ENCODE results near the gene ATP2B2.

The ATP2B2 gene

DNA sequence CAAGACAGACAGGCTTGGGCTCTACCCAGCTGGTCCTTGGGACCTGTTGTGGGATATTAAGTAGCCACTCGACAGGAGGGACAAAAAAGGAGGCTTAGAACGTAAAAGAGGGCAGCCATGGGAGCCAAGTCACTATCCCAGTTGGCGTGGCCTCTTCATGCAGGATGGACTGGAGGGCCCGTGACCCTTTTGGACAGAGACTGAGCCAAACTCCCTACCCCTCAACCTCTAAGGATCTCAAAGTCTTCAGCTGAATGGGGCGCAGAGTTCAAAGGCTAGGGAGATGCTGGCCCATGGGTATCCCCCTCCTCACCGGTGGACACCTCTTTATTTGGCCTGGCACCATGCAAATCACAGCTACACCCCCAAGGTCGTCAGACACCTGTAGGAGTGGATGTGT, 126.6 kb downstream of the ATP2B2 start:
- no peak for DNase-seq

- DNase-seq, result no peak
Measured at GRCh38 chr3:10378246-10378645, 127.1 kb downstream of the ATP2B2 start.

DNA sequence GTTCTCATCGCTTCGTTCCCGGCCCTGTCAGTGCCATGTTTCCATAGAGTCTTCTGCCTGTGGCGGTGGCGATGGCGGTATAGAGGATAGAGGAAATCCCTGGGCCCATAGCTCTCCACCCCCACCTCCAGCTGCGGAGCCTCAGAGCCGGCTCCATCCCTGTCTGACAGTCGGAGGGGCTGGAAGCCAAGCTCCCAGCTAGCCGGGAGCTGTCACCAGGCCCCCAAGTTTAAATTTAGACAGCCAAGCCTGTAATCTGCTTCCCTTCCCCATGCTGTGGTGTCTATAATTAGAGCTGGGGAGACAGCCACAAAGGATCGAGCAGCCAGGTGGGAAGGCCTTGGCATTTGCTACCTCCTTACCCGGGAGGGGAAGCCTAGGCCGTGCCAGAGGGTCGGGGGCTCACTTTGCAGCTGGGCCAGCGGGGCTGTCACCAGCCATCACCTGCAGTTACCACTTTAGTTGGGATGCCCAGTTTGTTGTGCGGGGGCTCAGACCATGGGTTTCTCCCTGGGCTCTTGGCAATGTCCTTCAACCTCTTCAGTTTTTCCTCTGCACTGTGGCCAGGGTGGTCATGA, 128.1 kb downstream of the ATP2B2 start:
- DNase-seq, result no peak

- no peak for DNase-seq
Measured at GRCh38 chr3:10376353-10376752, 129.0 kb downstream of the ATP2B2 start.

GRCh38 chr3:10375296-10376053, 129.9 kb downstream of the ATP2B2 start:
- no peak for DNase-seq

GRCh38 chr3:10374311-10374710, 131.1 kb downstream of the ATP2B2 start:
- peak; percentile 50 for DNase-seq

DNA sequence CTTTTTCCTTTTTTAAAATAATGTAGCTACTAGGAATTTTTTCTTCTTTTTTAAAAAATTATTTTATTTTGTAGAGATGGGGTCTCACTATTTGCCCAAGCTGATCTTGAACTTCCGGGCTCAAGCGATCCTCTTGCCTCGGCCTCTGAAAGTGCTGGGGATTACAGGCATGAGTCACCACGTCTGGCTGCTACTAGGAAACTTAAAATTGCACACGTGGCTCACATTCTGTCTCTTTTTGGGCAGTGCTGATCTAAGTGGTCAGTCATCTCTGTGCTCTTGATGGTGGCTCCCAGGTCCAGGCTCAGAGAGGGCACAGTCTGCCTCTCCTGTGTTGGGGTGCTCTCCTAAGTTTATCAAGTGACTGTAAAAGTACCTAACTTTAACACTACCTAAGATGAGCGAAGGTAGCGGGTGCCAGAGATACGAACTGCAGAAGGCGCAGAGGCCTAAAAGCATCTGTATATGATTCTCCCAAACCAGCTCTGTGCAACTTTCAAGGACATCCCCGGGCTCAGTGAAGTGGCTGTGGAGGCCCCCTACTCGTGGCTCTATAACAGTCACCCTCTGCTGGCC, 131.6 kb downstream of the ATP2B2 start:
- DNase-seq, result peak; percentile 79

DNA sequence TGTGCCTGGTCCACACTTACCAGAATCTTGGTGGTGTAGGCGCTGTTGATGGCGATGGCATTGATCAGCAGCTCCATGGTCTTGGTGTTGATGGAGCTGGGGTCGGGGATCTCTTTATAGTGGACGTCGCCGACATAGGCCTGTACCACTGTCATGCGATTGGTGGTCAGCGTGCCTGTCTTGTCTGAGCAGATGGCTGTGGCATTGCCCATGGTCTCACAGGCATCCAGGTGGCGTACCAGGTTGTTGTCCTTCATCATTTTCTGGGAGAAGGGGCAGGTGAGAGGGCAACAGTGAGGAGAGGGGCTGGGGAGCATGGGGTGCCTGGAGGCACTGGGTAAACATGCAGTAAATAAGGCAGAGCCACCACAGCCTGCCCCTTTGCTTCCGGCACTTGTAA, 133.6 kb downstream of the ATP2B2 start:
- DNase-seq, result no peak

- no peak for DNase-seq
Measured at GRCh38 chr3:10371167-10371566, 134.2 kb downstream of the ATP2B2 start.

- no peak for DNase-seq
Measured at GRCh38 chr3:10370429-10370828, 135.0 kb downstream of the ATP2B2 start.

DNA sequence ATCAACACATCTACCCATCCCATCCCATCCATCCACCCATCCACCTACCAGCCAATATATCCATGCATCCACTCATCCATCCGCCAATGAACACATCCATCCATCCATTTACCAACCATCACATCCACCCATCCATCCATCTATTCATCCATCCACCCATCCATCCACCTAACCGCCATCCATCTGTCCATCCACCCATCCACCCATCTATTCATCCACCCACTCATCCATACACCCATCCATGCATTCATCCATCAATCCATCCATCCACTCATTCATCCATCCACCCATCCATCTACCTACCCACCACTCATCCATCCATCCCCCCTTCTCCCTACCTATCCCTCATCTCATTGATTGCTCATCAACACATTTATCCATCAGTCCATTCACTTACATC, 136.9 kb downstream of the ATP2B2 start:
- no peak for DNase-seq

DNA sequence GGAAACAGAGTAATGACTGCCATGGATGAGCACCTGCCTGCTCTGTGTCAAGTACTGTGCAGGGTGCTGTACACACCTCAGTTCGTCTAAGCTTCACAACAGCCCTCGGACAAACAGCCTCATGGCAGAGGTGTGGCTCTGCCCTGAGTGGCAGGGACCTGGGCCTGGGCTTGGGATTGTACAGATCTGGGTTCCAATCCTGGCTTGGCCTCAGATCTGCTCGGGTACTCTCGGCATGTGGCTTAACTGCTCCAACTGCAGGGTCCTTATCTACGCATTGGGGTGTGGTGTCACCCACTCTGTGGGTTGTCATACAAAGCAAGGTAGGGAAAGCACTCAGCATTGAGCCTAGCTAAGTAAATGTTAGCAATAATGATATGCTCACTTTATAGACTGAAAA, 137.9 kb downstream of the ATP2B2 start:
- DNase-seq, result no peak

- peak; percentile 51 for DNase-seq
Measured at GRCh38 chr3:10366651-10367101, 138.7 kb downstream of the ATP2B2 start.

GRCh38 chr3:10365791-10366190, 139.6 kb downstream of the ATP2B2 start:
- no peak for DNase-seq

DNA sequence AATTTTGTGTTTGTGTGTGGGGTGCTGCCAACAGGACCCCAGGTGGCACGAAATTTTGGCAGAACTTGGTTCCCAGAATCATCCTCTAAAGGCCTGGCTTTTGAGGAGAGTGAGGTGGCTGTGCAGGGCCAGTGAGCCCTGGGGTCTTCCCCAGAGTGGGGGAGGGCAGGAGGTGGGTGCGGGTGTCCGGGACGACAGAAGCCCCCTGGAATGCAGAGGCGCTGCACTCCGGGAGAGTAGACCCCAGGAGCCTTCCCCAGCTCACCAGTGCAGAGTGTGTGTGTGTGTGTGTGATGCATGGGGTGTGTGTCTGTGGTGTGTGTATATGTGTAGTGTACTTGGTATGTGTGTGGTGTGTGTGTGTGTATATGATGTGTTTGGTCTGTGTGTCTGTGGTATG, 140.1 kb downstream of the ATP2B2 start:
- DNase-seq, result no peak

GRCh38 chr3:10364806-10365205, 140.6 kb downstream of the ATP2B2 start:
- no peak for DNase-seq

- no peak for DNase-seq
Measured at GRCh38 chr3:10363935-10364334, 141.5 kb downstream of the ATP2B2 start.

DNA sequence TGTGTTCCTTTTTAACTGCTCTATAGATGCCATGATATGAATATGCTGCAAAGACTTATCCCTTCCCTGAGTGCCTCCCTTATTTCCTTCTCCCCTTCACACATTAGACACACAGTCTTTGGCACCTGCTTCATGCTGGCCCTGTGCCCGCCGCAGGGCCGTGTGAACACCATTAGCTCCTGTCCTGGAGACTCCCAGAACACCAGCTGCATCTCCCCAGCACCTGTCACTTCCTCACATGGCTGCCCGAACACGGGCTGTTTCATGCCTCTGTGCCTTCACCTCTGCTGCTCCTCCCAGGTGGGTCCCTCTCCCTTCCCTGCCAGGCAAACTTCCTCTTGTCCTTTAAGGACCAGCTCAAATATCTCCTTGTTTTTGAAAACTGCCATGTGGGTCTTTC, 144.0 kb downstream of the ATP2B2 start:
- no peak for DNase-seq

- DNase-seq, result no peak
Measured at GRCh38 chr3:10360478-10360877, 144.9 kb downstream of the ATP2B2 start.

GRCh38 chr3:10359761-10360161, 145.6 kb downstream of the ATP2B2 start:
- DNase-seq, result no peak

DNA sequence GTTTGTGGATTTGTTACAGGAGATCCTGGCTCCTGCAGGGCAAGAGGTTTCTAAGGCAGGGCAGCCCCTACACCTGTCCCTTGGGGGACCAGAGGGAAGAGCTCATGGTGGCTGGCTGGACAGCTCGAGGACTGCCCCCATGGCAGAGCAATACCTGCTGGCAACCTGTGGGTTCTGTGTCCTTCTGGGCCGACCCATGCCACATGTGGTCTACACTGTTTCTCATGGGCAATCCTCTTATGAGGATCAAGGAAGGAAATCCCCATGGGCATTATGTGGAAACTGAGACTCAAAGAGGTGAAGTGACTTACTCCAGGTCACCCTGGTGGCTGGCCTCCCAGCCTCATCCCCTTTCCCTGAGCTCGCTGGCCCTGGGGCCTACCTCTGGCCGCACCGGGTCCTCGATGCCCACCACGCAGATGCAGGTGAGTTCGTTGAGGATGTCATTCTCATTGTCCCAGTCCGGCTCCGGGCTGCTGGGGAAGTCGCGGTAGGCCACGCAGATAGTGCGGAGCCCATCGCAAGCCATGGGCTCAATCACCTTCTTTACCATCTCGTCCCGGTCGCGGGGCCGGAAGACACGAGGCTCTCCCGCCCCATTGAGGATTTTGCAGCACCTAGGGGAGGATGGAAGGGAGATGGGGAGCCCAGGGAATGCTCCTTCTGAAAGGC, 146.9 kb downstream of the ATP2B2 start:
- no peak for DNase-seq

DNA sequence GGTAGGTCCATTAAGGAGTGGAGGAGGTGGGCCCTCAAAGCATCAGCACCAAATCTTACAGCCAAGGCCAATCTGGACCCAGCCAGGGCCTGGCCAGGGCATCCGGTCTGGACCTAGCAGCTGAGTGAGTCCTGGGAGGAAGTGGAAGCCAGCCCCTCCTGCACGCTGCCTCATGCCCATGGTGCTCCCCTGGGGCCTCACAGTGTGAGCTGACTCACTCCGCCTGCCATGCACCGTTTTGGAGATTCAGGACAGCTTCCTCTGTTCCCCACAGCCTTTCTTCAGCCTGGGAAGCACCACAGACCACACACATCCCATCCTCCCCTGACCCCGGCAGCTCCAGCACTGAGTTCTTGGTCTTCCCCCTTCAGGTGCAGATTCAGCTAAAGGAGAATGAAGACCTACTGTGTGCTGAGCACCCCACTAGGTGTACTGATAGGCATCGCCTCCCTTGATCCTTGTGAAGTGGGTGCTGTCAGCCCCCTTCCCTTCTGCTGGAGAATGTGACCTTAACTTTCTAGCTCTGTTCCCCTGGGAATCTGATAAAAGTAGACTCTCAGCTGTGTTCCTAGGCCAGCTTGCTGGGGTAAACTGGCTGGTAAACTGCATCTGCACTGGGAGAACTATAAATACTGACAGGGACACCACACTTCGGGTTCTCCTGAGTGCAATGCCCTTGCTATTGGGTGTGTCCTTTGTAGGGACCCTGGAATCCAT, 147.6 kb downstream of the ATP2B2 start:
- peak; percentile 71 for DNase-seq

DNA sequence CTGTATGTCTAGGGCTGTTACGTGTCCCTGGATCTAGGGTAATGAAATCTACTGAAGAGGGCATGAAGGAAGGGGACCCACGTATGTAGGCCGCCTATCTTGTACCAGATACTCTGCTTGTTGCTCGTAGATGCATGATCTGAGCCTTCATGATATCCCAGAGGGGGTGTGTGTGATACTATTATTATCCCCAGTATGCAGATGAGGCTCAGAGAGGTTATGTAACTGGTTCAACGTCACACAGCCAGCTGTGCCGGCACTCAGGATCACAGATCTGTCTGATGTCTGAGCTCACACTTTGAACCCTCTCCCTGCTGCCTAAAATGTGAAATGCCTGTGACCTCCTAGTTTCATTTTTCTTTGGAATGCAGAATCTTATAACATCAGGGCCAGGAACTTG, 148.3 kb downstream of the ATP2B2 start:
- DNase-seq, result no peak

Measured in islet precursor cell (in vitro differentiated cells).